ENCODE measurements around the gene CYP27B1. TPM values are rescaled to one million over a fixed set of nuclear protein-coding genes. Genes with fewer than 3 reads are reported as not detected.

The CYP27B1 gene
- total and polyA plus RNA-seq, 2 donors from 2014 or later, result 3.5 to 33.4 TPM

DNA sequence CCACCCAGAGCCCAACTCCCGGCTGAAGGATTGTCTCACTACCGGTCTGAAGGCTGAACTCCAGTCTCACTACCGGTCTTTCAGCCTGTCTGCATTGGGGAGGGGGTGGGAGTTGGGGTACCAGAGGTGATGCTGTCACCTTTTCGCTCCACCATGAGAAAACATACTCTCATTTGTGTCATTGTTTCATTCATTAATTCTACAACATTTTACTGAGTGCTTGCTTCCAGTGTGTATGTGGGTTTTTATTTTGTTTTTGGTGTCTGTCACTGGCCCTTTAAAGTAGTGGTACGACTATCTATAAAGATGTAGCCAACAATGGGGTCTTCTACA is 14.2 kb downstream of the CYP27B1 start:
- Histone ChIP-seq H3K4me3 (ENCODE audit: low read length in 3 of 3) (peak overlapping the region; percentile 53 to 59 (median 58)), H3K36me3 (ENCODE audit: control insufficient read depth in 2 of 3, insufficient read depth in 3 of 3, low read length in 3 of 3) (peaks cover 0 to 8% (median 8%) of the 10 kb centered on the region in 3 donors), H3K9ac (ENCODE audit: low read length in 3 of 3) (peak overlapping the region in 2 of 3 donors; percentile 9 to 54), H3K27ac (ENCODE audit: low read depth in 2 of 2, low read length in 2 of 2) (peak overlapping the region; percentile 20 to 77), H3K4me1 (ENCODE audit: control insufficient read depth in 2 of 3, insufficient read depth in 2 of 3, low read depth in 1 of 3, low read length in 3 of 3) (peaks cover 4 to 21% (median 6%) of the 10 kb centered on the region in 3 donors), H3K27me3 (ENCODE audit: control insufficient read depth, insufficient read depth, low read length) (no peaks in the 10 kb centered on the region), H3K9me3 (ENCODE audit: control insufficient read depth in 2 of 3, insufficient read depth in 1 of 3, low read length in 3 of 3) (no peaks in the 10 kb centered on the region)
- FAIRE-seq, result no peak
- TF ChIP-seq, protein P1, sequence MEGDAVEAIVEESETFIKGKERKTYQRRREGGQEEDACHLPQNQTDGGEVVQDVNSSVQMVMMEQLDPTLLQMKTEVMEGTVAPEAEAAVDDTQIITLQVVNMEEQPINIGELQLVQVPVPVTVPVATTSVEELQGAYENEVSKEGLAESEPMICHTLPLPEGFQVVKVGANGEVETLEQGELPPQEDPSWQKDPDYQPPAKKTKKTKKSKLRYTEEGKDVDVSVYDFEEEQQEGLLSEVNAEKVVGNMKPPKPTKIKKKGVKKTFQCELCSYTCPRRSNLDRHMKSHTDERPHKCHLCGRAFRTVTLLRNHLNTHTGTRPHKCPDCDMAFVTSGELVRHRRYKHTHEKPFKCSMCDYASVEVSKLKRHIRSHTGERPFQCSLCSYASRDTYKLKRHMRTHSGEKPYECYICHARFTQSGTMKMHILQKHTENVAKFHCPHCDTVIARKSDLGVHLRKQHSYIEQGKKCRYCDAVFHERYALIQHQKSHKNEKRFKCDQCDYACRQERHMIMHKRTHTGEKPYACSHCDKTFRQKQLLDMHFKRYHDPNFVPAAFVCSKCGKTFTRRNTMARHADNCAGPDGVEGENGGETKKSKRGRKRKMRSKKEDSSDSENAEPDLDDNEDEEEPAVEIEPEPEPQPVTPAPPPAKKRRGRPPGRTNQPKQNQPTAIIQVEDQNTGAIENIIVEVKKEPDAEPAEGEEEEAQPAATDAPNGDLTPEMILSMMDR (IDR thresholded peaks at IDR 0.05; ENCODE audit: borderline replicate concordance, extremely low read depth, insufficient read depth), result no peak
- intact Hi-C loops (cut with DNase I), result no loop called here
- DNase-seq, result no peak

DNA sequence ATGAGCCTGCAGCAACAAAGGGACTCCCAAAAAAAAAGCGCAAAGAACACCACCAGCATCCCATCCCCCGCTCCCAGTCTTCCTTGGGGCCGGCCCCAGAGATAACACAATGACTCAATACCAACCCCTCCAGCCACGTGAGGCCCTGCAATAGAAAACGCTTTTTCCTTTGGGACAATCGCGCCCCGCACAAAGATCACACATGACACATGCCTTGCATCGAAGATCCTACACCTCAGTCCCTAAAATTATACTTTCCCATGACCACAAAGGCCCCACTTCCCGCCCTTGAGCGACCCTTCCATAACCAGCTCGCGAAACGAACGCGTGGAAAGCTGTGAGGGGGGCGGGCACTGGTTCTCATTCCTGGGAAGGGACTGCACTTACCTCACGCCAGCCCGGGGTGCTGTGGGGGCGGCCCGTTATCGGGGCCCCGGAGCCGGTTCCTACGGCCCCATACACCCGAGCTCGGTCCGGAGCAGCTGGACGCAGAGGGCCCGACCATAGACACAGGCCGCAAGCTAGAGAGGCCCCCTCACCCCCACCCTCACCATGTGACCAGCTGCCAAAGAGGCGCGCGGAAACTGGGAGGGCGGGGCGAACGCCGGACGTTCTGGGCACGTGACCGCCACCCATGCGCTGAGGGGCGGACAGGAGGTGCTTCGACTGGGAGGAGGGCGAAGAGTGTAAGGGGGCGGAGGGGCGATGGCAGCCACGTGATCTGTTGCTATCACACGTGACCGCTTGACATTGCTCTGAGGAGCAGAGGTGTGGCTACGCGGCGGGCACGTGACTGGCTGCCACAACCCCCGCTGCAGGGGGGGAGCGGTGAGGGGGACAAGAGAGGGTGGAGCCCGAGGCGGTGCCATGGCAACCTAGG is 14.8 kb downstream of the CYP27B1 start, which contains the start of gene CDK4:
TSS of gene CDK4 (minus strand) at position 523 of the 880 bp plus-strand sequence. CDS start 593 bp downstream, outside the sequence.
- Histone ChIP-seq H3K27ac (ENCODE audit: low read depth in 2 of 2, low read length in 2 of 2) (peak within 1 kb of the TSS; percentile 61 to 77), H3K4me3 (ENCODE audit: low read length in 3 of 3) (peak within 1 kb of the TSS; percentile 62 to 91 (median 84)), H3K27me3 (ENCODE audit: control insufficient read depth, insufficient read depth, low read length) (no peaks in the 10 kb centered on the region), H3K4me1 (ENCODE audit: control insufficient read depth in 2 of 3, insufficient read depth in 2 of 3, low read depth in 1 of 3, low read length in 3 of 3) (peaks cover 4 to 21% (median 6%) of the 10 kb centered on the region in 3 donors), H3K36me3 (ENCODE audit: control insufficient read depth in 2 of 3, insufficient read depth in 3 of 3, low read length in 3 of 3) (peaks cover 5 to 9% (median 8%) of the 10 kb centered on the region in 3 donors), H3K9me3 (ENCODE audit: control insufficient read depth in 2 of 3, insufficient read depth in 1 of 3, low read length in 3 of 3) (no peaks in the 10 kb centered on the region), H3K9ac (ENCODE audit: low read length in 3 of 3) (peak within 1 kb of the TSS; percentile 34 to 86 (median 80))
- peak; percentile 65 for FAIRE-seq
- TF ChIP-seq, protein P1 (IDR thresholded peaks at IDR 0.05; ENCODE audit: borderline replicate concordance, extremely low read depth, insufficient read depth), result no peak
- peak; percentile 100 for DNase-seq
- intact Hi-C loops (cut with DNase I), result no loop called here

DNA sequence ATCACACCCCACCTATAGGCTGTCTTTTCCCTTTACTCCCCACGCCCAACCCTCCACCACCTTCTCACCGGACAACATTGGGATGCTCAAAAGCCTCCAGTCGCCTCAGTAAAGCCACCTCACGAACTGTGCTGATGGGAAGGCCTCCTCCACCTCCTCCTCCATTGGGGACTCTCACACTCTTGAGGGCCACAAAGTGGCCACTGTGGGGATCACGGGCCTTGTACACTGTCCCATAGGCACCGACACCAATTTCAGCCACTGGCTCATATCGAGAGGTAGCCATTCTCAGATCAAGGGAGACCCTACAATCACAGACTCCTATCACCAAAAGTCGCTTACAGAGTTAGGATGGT is 15.5 kb downstream of the CYP27B1 start:
- Histone ChIP-seq H3K4me3 (ENCODE audit: low read length in 3 of 3) (peak overlapping the region; percentile 62 to 91 (median 84)), H3K4me1 (ENCODE audit: control insufficient read depth in 2 of 3, insufficient read depth in 2 of 3, low read depth in 1 of 3, low read length in 3 of 3) (peaks cover 4 to 19% (median 6%) of the 10 kb centered on the region in 3 donors), H3K27me3 (ENCODE audit: control insufficient read depth, insufficient read depth, low read length) (no peaks in the 10 kb centered on the region), H3K9me3 (ENCODE audit: control insufficient read depth in 2 of 3, insufficient read depth in 1 of 3, low read length in 3 of 3) (no peaks in the 10 kb centered on the region), H3K27ac (ENCODE audit: low read depth in 2 of 2, low read length in 2 of 2) (peak overlapping the region; percentile 61 to 77), H3K9ac (ENCODE audit: low read length in 3 of 3) (peak overlapping the region; percentile 34 to 86 (median 80)), H3K36me3 (ENCODE audit: control insufficient read depth in 2 of 3, insufficient read depth in 3 of 3, low read length in 3 of 3) (peaks cover 7 to 13% (median 8%) of the 10 kb centered on the region in 3 donors)
- TF ChIP-seq, protein P1 (IDR thresholded peaks at IDR 0.05; ENCODE audit: borderline replicate concordance, extremely low read depth, insufficient read depth), result no peak
- DNase-seq (peak in 2 of 5 donors; percentile 63 to 71), FAIRE-seq (no peak)
- intact Hi-C loops (cut with DNase I), result no loop called here

All from kidney (tissue), 14 donors.